ENCODE results near the gene DPYSL4.

The DPYSL4 gene

GRCh38 chr10:132202070-132202970 is 15.6 kb downstream of the DPYSL4 start:
- H3K4me1 ChIP-seq, result no peaks in the 10 kb centered on the region
- H3K27me3 ChIP-seq, result peaks cover 0 to 17% of the 10 kb centered on the region in 2 donors
- no peak overlapping the region for H3K4me3 ChIP-seq
- no peak overlapping the region for H3K27ac ChIP-seq
- peaks cover 0 to 4% (median 0%) of the 10 kb centered on the region in 3 donors for H3K36me3 ChIP-seq
- no peaks in the 10 kb centered on the region for H3K9me3 ChIP-seq
- intact Hi-C loops (cut with DNase I; ENCODE audit: low total_unique reads), result no loop called here
- TF ChIP-seq CTCF (IDR thresholded peaks at IDR 0.05), result no peak
- DNase-seq, result no peak

GRCh38 chr10:132203256-132204077 is 16.7 kb downstream of the DPYSL4 start:
- H3K27me3 ChIP-seq, result peaks cover 0 to 7% of the 10 kb centered on the region in 2 donors
- no peak overlapping the region for H3K4me3 ChIP-seq
- H3K36me3 ChIP-seq, result peaks cover 0 to 10% (median 0%) of the 10 kb centered on the region in 3 donors
- H3K4me1 ChIP-seq, result no peaks in the 10 kb centered on the region
- H3K27ac ChIP-seq, result no peak overlapping the region
- no peaks in the 10 kb centered on the region for H3K9me3 ChIP-seq
- DNase-seq, result no peak
- no peak for TF ChIP-seq CTCF (IDR thresholded peaks at IDR 0.05)
- intact Hi-C loops (cut with DNase I; ENCODE audit: low total_unique reads), result no loop called here

GRCh38 chr10:132204078-132204780 is 17.5 kb downstream of the DPYSL4 start:
- DNase-seq, result no peak
- Histone ChIP-seq H3K36me3 (peaks cover 0 to 10% (median 0%) of the 10 kb centered on the region in 3 donors), H3K27me3 (no peaks in the 10 kb centered on the region), H3K4me3 (no peak overlapping the region), H3K4me1 (no peaks in the 10 kb centered on the region), H3K9me3 (no peaks in the 10 kb centered on the region), H3K27ac (no peak overlapping the region)
- TF ChIP-seq CTCF (IDR thresholded peaks at IDR 0.05), result no peak
- intact Hi-C loops (cut with DNase I; ENCODE audit: low total_unique reads), result no loop called here

GRCh38 chr10:132204781-132205473 is 18.2 kb downstream of the DPYSL4 start:
- no peak for DNase-seq
- no peak overlapping the region for H3K4me3 ChIP-seq
- no peak overlapping the region for H3K27ac ChIP-seq
- intact Hi-C loops (cut with DNase I; ENCODE audit: low total_unique reads), result no loop called here
- no peak for TF ChIP-seq CTCF (IDR thresholded peaks at IDR 0.05)
- no peaks in the 10 kb centered on the region for H3K27me3 ChIP-seq
- H3K9me3 ChIP-seq, result no peaks in the 10 kb centered on the region
- no peaks in the 10 kb centered on the region for H3K4me1 ChIP-seq
- H3K36me3 ChIP-seq, result peaks cover 0 to 10% (median 0%) of the 10 kb centered on the region in 3 donors
